Measurements from ENCODE around the gene SUSD6. TPM values are rescaled to one million over a fixed set of nuclear protein-coding genes. Genes with fewer than 3 reads are reported as not detected.
"Not testable (repeated sequence)": the region's sequence is repeated elsewhere in the genome, so short reads cannot be mapped to it uniquely, and the experiment has no call there.

SUSD6 gene
- total RNA-seq, 1 donor from 2014 or later = 22.3 TPM

DNA sequence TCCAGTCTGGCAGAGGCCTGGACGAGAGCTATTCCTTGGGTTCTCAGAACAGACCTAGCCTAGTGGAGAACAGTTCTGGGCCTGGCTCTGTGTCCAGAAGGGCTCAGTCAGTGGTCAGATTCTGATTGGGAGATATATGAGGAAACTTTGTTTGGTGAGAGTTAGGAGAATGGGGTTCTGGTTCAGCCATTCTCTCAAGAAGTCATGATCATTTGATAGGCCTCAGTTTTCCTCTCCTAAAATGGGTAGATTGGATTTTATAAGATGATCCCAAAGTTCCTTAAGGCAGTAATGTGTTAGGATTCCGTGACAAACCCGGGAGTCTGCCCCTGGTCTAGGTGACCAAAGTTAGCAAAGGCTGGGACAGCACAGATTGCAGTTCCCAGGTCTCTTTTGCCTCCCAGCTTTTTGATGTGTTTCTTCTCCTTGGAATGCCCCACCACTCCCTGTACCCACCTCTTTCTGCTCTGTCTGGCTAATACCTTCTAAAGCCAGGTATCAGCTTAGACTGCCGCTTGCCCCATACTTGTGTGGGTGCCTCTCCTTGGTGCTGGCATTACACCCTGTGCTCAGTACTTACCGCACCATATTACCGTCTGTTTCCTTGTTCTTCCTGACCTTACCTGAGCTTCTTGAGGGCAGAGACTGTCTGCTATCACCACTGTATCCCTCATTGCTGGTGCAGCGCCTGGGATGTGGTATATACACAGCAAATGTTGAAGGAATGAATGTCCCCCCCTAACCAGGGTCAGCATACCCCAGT is 25.5 kb downstream of the SUSD6 start:
- Mint-ChIP-seq H3K9me3 (ENCODE audit: low read depth) (peaks cover 9% of the 10 kb centered on the region), H3K4me1 (ENCODE audit: low read depth) (peaks cover 46% of the 10 kb centered on the region), H3K4me3 (ENCODE audit: low read depth) (no peak overlapping the region), H3K27ac (peak overlapping the region; percentile 35), H3K27me3 (no peaks in the 10 kb centered on the region), H3K36me3 (ENCODE audit: insufficient read depth) (peaks cover 6% of the 10 kb centered on the region)
- DNase-seq (ENCODE audit: low spot score, unreplicated experiment) = no peak
- TF ChIP-seq, protein P1, sequence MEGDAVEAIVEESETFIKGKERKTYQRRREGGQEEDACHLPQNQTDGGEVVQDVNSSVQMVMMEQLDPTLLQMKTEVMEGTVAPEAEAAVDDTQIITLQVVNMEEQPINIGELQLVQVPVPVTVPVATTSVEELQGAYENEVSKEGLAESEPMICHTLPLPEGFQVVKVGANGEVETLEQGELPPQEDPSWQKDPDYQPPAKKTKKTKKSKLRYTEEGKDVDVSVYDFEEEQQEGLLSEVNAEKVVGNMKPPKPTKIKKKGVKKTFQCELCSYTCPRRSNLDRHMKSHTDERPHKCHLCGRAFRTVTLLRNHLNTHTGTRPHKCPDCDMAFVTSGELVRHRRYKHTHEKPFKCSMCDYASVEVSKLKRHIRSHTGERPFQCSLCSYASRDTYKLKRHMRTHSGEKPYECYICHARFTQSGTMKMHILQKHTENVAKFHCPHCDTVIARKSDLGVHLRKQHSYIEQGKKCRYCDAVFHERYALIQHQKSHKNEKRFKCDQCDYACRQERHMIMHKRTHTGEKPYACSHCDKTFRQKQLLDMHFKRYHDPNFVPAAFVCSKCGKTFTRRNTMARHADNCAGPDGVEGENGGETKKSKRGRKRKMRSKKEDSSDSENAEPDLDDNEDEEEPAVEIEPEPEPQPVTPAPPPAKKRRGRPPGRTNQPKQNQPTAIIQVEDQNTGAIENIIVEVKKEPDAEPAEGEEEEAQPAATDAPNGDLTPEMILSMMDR (IDR thresholded peaks at IDR 0.05; ENCODE audit: unreplicated experiment) = no peak

DNA sequence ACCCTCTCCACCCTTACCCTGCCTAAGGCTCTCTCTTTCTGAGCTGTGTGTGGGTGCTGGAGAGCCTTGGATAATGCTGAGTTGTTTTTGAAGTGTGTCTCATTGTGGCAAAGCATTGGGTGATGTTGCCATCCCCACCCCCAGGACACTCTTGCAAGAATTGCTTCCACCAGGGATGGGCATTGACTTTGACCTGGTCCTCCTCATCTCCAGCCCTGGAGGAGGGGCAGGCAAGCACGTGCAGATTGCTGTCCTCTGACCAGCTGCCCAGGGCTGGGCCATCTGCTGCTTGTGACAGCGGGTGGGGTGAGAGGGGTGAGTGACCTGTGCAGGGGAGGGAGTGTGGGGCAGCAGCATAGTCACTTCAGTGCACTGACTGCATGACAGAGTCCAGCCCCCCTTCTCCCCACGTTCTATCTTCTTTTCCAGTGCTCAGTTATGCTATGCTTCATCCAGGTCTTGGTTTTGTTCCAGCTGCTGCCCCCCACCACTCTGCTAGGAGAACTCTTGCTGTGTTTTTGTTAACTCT is 26.2 kb downstream of the SUSD6 start:
- H3K27ac Mint-ChIP-seq = peak overlapping the region; percentile 74
- peaks cover 40% of the 10 kb centered on the region for H3K4me1 Mint-ChIP-seq (ENCODE audit: low read depth)
- H3K36me3 Mint-ChIP-seq (ENCODE audit: insufficient read depth) = peaks cover 10% of the 10 kb centered on the region
- no peak overlapping the region for H3K4me3 Mint-ChIP-seq (ENCODE audit: low read depth)
- DNase-seq (ENCODE audit: low spot score, unreplicated experiment) = no peak
- peaks cover 14% of the 10 kb centered on the region for H3K9me3 Mint-ChIP-seq (ENCODE audit: low read depth)
- TF ChIP-seq, protein P1 (IDR thresholded peaks at IDR 0.05; ENCODE audit: unreplicated experiment) = no peak
- no peaks in the 10 kb centered on the region for H3K27me3 Mint-ChIP-seq

DNA sequence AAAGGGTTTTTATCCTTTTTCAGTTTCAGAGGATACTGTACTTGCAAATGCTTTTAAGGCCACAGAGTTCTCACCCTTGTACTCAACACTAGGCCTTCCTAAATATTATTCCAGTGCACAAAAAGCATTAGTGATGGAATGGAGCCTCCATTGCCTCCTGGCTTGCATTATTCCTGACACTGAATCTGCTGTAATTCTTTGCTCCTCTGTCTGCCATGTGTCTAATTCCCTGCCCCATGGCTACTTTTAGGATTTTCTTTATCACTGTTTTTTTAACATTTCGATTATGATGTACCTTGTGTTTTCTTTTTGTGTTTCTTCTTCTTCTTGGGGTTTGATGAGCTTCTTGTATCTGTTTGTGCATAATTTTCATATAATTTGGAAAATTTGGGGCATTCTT is 29.5 kb downstream of the SUSD6 start:
- H3K27me3 Mint-ChIP-seq = no peaks in the 10 kb centered on the region
- H3K4me1 Mint-ChIP-seq (ENCODE audit: low read depth) = peaks cover 26% of the 10 kb centered on the region
- DNase-seq (ENCODE audit: low spot score, unreplicated experiment) = no peak
- H3K36me3 Mint-ChIP-seq (ENCODE audit: insufficient read depth) = peaks cover 13% of the 10 kb centered on the region
- H3K4me3 Mint-ChIP-seq (ENCODE audit: low read depth) = no peak overlapping the region
- peaks cover 14% of the 10 kb centered on the region for H3K9me3 Mint-ChIP-seq (ENCODE audit: low read depth)
- H3K27ac Mint-ChIP-seq = no peak overlapping the region
- TF ChIP-seq, protein P1 (IDR thresholded peaks at IDR 0.05; ENCODE audit: unreplicated experiment) = no peak

DNA sequence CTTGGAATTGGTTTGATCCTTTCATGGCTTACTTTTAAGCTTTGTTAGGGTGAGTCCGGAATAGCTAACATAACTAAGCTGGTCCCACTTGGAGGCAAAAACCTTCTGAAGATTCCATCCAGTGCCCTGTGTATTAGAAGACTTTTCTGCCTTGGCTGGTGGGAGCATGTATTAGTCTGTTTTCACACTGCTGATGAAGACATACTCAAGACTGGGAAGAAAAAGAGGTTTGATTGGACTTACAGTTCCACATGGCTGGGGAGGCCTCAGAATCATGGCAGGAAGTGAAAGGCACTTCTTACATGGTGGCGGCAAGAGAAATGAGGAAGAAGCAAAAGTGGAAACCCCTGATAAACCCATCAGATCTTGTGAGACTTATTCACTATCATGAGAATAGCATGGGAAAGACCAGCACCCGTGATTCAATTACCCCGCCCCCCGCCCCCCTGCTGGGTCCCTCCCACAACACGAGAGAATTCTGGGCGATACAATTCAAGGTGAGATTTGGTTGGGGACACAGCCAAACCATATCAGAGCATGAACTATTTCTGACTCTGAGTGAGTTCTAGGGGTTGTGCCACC is 30.9 kb downstream of the SUSD6 start:
- H3K9me3 Mint-ChIP-seq (ENCODE audit: low read depth) = peaks cover 14% of the 10 kb centered on the region
- H3K27me3 Mint-ChIP-seq; H3K27ac Mint-ChIP-seq; H3K4me3 Mint-ChIP-seq (ENCODE audit: low read depth); DNase-seq (ENCODE audit: low spot score, unreplicated experiment): not testable (repeated sequence)
- peaks cover 26% of the 10 kb centered on the region for H3K4me1 Mint-ChIP-seq (ENCODE audit: low read depth)
- H3K36me3 Mint-ChIP-seq (ENCODE audit: insufficient read depth) = peaks cover 14% of the 10 kb centered on the region

DNA sequence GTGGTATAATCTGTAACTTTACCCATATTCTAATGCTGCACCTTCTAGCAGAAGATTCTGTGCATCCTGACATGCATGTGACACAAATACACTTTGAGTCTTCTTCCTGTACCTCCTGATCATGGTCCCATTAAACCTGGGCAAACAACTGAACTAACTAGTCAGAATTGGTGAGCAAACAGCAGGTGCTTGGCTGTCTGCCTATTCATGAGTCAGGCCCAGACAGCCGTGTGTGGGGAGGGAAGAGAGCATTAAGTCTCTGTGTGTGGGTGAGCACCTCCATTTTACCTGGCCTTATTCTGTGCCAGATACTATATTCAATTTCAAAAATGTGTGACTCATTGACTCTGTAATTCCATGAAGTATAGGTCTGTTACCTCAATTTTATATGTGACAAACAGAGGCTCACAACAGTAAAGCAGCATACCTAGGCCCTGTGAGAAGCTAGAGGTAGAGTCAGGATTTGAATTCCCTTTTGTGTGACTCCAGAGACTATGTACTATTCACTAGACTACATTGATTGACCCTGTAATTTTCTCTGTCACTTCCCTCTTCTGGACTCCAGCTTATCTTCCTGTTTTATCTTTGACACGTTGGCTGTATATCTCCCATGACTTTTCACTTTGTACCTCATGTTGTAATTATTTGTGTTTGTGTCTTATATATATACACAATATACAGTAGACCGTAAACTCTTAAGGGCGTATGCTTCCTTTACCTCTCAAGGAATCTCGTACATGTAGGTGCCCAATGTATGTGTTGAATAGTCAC is 32.2 kb downstream of the SUSD6 start:
- Mint-ChIP-seq H3K9me3 (ENCODE audit: low read depth) (peaks cover 14% of the 10 kb centered on the region), H3K27me3 (no peaks in the 10 kb centered on the region), H3K4me1 (ENCODE audit: low read depth) (peaks cover 24% of the 10 kb centered on the region), H3K27ac (no peak overlapping the region), H3K36me3 (ENCODE audit: insufficient read depth) (peaks cover 14% of the 10 kb centered on the region), H3K4me3 (ENCODE audit: low read depth) (no peak overlapping the region)
- TF ChIP-seq, protein P1 (IDR thresholded peaks at IDR 0.05; ENCODE audit: unreplicated experiment) = no peak
- DNase-seq (ENCODE audit: low spot score, unreplicated experiment) = no peak

Measured in progenitor cell of endocrine pancreas (in vitro differentiated cells).